ENCODE measurements around the gene ANGPTL4.
A peak's percentile ranks its signal among the peaks of the same experiment; 100 is the strongest.
"Not testable (repeated sequence)": the region's sequence is repeated elsewhere in the genome, so short reads cannot be mapped to it uniquely, and the experiment has no call there.

ANGPTL4 gene

GRCh38 chr19:8334458-8335342, 29.3 kb upstream of the ANGPTL4 start:
- DNase-seq: peak; percentile 72

GRCh38 chr19:8335343-8336071, 28.4 kb upstream of the ANGPTL4 start:
- peak; percentile 76 for DNase-seq

- DNase-seq: no peak
Measured at GRCh38 chr19:8336072-8336569, 27.8 kb upstream of the ANGPTL4 start.

DNA sequence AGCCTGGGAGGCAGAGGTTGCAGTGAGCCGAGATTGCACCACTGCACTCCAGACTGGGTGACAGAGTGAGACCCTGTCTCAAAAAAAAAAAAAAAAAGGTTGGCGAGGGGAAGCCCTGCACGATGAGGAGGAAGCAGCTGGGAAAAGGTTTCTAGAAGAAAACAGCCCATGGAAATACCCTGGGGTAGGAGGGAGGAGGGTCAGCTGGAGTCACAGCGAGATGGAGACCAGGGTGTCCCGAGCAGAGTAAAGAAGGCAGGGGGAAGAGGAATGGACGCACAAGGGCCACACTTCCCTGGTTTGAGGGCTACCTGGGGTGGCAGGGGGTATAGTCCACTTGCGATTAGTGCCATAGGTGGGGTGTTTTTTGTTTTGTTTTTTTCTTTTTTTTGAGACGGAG, 27.3 kb upstream of the ANGPTL4 start:
- DNase-seq: no peak

- no peak for DNase-seq
Measured at GRCh38 chr19:8337728-8338127, 26.2 kb upstream of the ANGPTL4 start.

- DNase-seq: no peak
Measured at GRCh38 chr19:8338835-8339234, 25.1 kb upstream of the ANGPTL4 start.

DNA sequence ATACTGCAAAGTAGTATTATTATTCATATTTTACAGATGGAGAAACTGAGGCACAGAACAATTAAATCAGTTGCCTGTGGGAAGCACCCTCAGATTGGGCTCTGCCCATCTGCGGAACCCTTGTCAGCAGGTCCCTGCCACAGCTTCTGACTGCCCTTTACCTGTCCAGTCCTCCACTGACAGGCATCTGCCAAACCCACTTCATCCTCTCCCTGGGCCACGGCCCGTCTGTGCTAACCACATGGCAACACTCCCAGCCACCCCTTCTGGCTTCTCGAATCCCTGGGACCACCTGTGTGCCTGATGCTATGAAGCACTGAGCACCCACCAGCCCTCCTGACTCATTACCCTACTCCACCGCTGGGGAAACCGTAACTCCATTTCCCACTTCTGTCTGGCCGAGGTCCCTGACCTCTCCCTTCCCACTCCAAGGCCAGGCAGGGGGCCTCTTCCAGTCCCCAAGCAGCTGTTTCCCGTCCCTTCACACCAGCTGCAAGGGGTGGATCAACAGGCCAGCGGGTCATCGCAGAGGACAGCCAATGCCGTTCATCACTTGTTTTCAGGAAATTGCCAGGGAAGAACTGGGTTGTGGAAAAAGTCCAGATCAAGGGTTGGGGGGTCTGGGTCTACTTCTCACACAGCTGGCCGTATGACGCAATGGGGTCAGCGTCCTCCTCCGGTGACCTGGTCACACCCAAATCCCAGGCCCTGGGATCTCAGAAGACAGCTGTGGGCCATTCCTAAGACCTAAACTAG, 23.4 kb upstream of the ANGPTL4 start:
- no peak for DNase-seq

GRCh38 chr19:8341504-8341903, 22.5 kb upstream of the ANGPTL4 start:
- not testable (repeated sequence) for DNase-seq

DNA sequence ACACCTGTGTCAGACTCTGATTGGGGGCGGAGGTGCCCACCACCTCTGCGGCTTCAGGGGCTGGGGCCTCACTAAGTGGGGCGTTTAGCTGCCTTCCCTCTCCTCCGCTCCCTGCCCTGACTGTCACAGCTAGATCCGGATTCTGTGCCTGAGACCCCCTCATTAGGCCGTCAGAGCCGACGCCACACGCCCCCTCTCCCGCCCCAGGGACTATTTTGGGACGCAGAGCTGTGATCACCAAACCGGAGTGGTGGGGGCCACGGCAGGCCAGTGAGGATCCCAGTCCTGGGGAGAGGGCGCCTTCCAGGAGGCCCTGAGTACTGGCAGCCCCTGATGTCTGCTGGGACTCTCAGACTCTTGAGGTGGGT, 21.7 kb upstream of the ANGPTL4 start:
- DNase-seq: no peak

GRCh38 chr19:8342684-8343482, 21.1 kb upstream of the ANGPTL4 start, which contains the start of gene KANK3:
KANK3 (minus strand) TSS chr19:8343262; CDS start chr19:8337828, 5,434 bp downstream.
- DNase-seq: peak; percentile 94

GRCh38 chr19:8343483-8343844, 20.5 kb upstream of the ANGPTL4 start:
- DNase-seq: no peak

- not testable (repeated sequence) for DNase-seq
Measured at GRCh38 chr19:8349629-8350372, 14.2 kb upstream of the ANGPTL4 start.

DNA sequence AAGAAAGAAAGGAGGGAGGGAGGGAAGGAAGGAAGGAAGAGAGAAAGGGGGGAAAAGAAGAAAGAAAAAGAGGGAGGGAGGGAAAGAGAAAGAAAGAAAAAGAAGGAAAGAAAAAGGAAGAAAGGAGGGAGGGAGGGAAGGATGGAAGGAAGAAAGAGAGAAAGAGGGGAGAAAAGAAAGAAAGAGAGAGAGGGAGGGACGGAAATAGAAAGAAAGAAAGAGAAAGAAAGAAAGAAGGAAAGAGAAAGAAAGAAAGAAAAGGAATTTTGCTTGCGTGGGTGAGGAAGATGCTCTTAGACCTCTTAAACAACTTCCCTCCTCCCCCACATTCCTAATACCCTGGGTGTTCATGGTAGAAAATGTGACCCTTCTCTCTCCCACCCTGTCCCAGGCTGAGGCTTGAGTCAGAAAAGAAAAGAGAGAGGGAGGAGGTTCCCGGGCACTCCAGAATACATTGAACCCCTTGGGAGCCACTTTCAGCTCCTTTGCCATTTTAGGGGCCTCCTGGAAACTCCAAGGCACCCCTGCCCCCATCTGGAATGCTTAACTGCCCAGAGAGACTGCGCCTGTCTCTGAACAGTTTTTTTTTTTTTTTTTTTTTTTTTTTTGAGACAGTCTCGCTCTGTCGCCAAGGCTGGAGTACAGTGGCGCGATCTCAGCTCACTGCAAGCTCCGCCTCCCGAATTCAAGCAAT, 11.7 kb upstream of the ANGPTL4 start:
- no peak for DNase-seq

- DNase-seq: not testable (repeated sequence)
Measured at GRCh38 chr19:8352845-8353244, 11.1 kb upstream of the ANGPTL4 start.

DNA sequence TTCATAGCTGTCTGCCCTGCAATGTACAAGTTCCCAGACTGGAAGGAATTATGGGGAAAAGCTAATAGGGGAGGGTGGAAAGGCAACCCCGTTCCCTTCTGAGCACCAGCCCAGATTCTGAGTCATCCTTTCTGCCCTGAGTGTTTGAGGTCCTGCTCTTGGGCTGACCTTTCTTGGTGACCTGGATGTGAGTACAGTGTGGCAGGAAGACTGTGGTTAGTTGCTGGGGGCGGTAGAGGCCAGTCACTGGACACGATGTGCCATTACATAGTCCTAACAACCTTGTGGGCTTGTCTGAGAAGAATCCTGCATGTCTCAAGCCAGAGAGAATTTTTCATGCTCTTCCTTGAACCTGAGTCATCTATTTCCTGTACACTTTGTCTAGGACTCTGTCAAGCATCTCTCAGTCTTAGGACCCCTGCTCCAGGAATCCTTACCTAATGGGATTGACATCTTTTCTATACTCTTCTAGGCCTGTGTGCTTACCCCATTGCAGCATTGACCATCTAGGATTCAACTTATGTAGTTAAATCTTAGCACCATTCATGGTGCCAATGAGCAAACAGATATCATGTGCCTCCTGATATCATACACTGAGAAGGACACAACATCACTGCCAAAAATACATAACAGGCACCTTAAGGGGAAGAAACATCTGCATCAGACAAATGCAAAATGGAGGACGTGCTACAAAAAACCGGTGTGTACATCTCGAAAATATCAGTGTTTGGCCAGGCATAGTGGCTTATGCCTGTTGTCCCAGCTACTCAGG, 8.1 kb upstream of the ANGPTL4 start:
- DNase-seq: no peak

GRCh38 chr19:8357007-8357521, 6.9 kb upstream of the ANGPTL4 start:
- DNase-seq: no peak

DNA sequence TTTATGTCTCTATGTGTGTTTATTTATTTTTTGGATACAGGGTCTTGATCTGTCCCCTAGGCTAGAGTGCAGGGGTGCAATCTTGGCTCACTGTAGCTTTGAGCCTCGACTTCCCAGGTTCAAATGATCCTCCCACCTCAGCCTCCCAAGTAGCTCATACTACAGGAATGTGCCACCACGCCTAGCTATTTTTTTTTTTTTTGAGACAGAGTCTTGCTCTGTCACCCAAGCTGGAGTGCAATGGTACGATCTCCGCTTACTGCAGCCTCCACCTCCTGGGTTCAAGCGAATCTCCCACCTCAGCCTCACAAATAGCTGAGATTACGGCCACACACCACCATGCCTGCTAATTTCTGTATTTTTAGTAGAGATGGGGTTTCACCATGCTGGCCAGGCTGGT, 5.0 kb upstream of the ANGPTL4 start:
- DNase-seq: no peak

DNA sequence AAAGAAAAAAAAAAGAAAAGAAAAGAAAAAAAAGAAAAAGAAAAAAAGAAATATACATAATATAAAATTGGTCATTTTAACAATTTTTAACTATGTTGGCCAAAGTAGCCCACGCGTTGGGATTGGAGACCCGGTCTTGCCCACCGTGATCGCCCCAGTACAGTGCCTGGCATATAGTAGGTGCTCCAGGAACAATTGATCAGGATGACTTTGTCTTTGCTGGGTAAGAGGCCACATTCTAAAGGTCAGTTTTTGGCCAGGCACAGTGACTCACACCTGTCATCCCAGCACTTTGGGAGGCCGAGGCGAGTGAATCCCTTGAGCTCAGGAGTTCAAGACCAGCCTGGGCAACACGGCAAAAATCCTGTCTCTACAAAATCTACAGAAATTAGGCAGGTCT, 3.8 kb upstream of the ANGPTL4 start:
- no peak for DNase-seq

GRCh38 chr19:8361921-8362793, 1.8 kb upstream of the ANGPTL4 start:
- peak; percentile 65 for DNase-seq

Measured in activated CD8-positive, alpha-beta memory T cell treated with anti-CD3 and anti-CD28 coated beads, Interleukin-2, amount 50 U/mL, for 48 hours (primary cell).